ENCODE results near the gene SFTPB.
"Not testable (repeated sequence)": the region's sequence is repeated elsewhere in the genome, so short reads cannot be mapped to it uniquely, and the experiment has no call there.

SFTPB gene

GRCh38 chr2:85674417-85674816 lies 6.4 kb upstream of the SFTPB start:
- no peak for DNase-seq

GRCh38 chr2:85673716-85674375 lies 5.8 kb upstream of the SFTPB start:
- no peak for DNase-seq

GRCh38 chr2:85672456-85672855 lies 4.5 kb upstream of the SFTPB start:
- DNase-seq: no peak

- not testable (repeated sequence) for DNase-seq
Observed at GRCh38 chr2:85670416-85670815, 2.4 kb upstream of the SFTPB start.

GRCh38 chr2:85669549-85669948 lies 1.6 kb upstream of the SFTPB start:
- DNase-seq: no peak

- DNase-seq: no peak
Observed at GRCh38 chr2:85668857-85669142, 801 bp upstream of the SFTPB start.

GRCh38 chr2:85667561-85668008 lies 414 bp downstream of the SFTPB start:
- no peak for DNase-seq

- no peak for DNase-seq
Observed at GRCh38 chr2:85666435-85667316, 1.3 kb downstream of the SFTPB start.

GRCh38 chr2:85666016-85666415 lies 2.0 kb downstream of the SFTPB start:
- DNase-seq: no peak

- no peak for DNase-seq
Observed at GRCh38 chr2:85665264-85665937, 2.6 kb downstream of the SFTPB start.

- DNase-seq: no peak
Observed at GRCh38 chr2:85663594-85664565, 4.1 kb downstream of the SFTPB start.

GRCh38 chr2:85662899-85663593 lies 5.0 kb downstream of the SFTPB start:
- DNase-seq: no peak

GRCh38 chr2:85661139-85661858 lies 6.7 kb downstream of the SFTPB start:
- DNase-seq: no peak

GRCh38 chr2:85660725-85661124 lies 7.3 kb downstream of the SFTPB start:
- DNase-seq: no peak

GRCh38 chr2:85660301-85660700 lies 7.7 kb downstream of the SFTPB start:
- not testable (repeated sequence) for DNase-seq

- DNase-seq: no peak
Observed at GRCh38 chr2:85659324-85659981, 8.5 kb downstream of the SFTPB start.

GRCh38 chr2:85657399-85657798 lies 10.6 kb downstream of the SFTPB start:
- not testable (repeated sequence) for DNase-seq

- DNase-seq: no peak
Observed at GRCh38 chr2:85656468-85656867, 11.5 kb downstream of the SFTPB start.

- DNase-seq: no peak
Observed at GRCh38 chr2:85655961-85656417, 12.0 kb downstream of the SFTPB start.

- no peak for DNase-seq
Observed at GRCh38 chr2:85653996-85654395, 14.0 kb downstream of the SFTPB start.

- DNase-seq: no peak
Observed at GRCh38 chr2:85652056-85652455, 15.9 kb downstream of the SFTPB start.
